HG03571 (cell line): ENCODE data around the gene AKAP9.
"Not testable (repeated sequence)": the region's sequence is repeated elsewhere in the genome, so short reads cannot be mapped to it uniquely, and the experiment has no call there.

Source experiments
- ATAC-seq: cut with Tn5 transposase; IDR thresholded peaks from one replicate; pipeline ENCODE4 v1.9.1; 2021; ENCODE audit not compliant: unreplicated experiment

The AKAP9 gene

DNA sequence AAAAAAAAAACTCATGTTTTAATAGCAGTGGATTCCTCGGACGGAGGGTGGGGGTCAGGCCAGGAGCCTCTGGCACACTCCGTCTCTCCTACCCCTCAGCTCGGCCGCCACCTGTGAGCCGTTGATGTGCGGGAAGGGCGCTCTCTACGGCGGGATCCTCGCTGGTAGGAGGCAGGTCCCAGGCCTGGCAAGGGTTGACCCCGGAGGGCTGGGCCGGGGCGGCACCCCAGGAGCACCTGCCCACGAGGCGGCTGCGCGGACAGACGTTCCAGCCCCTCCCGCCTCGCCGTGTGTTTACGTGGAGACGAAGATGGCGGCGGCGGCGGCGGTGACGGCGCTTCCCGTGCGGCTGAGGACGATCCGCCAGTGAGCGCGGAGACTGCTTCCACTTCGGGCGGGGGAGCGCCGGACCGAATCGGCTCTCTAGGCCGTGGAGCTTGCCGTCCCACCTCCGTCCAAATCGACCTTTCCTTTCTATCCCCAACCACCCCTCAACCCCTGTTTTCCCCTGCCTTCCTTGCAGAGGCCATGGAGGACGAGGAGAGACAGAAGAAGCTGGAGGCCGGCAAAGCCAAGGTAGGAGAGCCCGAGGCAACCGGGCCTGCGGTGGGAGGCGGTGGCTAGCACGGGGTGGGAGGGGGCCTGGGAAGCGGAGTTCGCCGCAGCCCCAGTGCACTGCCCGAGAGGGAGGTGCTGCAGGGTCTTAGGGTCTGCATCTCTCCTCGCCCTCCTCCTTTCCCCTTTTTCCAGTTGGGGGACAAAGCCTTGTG lies at the start of gene AKAP9:
Gene AKAP9, plus strand, starts transcription at position 291 of the 770 bp plus-strand sequence. Its CDS starts 238 bp downstream, at position 529.
- peak; percentile 97 for ATAC-seq

DNA sequence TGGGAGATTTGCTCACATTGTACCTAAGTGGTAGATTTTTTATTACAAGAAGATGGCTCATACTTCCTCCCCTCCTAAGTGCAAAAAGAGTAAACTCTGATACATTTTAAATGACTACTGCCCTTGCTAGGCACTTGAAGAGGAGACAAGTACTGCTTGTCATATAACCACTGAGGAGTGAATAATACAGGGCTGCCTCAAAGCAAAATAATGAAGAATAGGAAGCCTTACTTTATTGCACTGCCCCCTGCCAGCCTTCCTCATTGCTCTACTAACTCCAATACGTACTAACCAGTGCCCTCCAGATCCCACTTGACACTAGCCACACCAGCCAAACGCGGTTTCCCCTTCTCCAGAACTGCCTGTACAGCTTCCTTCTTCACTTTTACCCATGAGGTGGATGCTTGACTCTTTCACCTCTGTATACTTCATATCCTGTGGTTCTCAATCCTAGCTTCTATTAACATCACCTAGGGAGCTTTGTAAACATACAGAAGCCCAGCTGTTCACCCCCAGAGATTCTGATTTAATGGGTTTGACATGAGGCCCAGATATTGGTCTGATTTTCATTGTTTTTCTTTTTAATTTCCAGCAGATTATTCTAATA lies 48.5 kb upstream of the AKAP9 start:
- ATAC-seq = no peak

DNA sequence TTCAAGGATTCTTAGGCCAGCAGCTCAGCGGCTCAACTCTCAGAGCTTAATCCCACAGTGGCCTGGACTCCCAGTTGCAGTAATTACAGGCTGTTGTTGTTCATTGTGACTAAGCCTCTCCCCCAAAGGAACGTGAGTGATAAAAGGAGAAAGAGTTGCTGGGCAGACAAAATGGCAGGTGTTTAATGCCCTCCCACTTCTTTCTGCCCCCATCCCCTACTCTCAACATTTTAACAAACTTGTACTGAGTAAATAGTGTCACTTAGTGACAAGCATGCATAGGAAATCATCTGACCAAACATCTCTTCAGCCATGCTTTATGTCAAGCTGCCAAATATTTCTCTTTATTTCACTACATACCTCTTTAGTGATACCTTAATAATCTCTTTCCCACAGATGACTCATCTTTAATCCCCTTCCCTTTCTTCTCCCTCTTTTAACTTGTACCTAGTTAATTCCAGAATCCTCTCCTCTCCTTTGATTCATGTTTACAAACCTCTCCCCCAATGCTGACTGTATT lies 47.8 kb upstream of the AKAP9 start:
- no peak for ATAC-seq

DNA sequence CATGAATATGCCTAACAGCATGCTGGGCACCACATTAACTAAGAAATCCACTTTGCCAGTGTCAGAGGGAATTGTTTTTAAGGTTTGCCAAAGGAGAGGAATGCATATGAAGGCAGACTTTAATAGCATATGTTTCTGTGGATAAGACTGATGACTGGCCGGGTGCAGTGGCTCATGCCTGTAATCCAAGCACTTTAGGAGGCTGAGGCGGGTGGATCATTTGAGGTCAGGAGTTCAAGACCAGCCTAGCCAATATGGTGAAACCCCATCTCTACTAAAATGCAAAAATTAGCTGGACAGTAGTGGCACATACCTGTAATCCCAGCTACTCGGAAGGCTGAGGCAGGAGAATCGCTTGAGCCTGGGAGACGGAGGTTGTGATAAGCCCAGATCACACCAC lies 47.0 kb upstream of the AKAP9 start:
- not testable (repeated sequence) for ATAC-seq

DNA sequence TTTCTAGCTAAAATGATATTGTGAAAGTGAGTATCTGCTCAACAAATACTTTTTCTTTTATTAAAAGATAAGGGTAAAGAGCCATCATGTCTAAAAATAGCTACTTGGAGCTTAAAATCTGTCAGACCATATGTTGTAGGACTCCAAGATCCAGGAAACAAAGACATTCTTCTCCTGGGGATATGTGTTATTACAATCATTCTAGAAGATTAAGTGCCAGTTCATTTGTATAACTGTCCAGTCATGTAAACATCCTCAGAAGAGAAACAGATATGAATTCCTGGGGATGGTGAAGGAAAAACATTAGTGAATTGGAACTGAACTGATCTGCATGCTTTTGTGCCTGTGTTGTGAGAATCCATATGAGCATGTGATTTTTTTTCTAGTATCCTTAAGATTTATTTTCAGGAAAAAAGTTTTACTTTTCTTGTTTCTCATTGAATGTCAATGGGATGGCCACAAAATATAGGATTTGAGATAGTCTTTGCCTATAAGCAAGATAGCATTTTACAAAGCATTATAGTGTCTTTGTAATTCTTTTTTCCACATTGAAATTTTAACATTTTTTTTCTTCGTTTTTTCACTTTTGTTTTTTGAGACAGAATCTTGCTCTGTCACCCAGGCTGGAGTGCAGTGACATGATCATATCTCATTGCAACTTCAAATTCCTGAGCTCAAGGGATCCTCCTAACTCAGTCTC lies 45.7 kb upstream of the AKAP9 start:
- ATAC-seq = no peak

DNA sequence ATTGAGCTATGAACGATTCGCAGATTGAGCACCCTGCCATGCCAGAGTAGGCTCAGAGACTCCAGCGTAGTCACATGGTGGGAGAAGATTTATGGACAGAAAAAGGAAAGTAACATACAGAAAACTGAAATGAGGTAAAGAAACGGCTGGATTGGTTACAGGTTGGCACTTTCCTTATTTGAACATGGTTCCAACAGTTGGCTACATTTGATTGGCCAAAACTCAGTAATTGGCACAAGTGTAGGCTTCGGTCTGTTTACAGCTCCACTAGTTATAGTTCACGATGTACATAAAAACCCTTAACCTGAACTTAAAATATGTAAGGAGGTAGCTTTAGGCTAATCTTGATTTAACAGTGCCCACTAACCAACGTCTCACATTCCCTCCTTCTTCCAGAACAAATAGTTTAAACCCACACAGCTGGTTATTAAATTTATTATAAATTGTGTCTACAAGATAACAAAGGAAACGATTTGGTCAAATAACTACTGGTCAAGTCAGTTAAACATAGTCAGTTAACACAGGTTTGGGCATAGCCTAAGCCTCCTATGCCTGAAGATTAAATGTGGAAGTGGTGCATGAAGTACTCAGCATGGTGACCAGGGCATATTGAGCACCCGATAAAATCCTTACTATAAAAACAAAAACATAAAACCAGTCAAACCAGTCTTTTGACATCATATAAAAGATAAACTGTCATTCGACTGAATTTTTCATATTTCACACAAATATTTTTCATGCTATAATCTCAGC lies 42.2 kb upstream of the AKAP9 start:
- no peak for ATAC-seq

DNA sequence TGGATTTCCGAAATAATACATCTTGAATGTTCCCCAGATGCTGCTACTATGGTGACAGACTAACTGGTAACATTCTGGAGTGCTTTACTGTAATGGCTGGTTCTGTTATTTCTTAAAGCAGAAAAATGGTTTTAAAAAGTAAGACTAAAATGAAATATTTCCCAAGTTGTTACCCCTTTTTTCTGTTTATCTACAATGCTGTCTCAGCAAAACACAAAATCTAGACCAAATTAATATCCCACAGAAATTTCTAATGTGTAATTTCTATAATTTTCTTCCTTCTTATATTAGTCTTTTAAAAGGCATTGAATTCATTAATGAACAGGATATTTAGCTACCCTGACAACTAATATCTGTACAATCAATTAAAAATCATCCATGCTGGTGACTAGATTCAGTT lies 41.1 kb upstream of the AKAP9 start:
- no peak for ATAC-seq

DNA sequence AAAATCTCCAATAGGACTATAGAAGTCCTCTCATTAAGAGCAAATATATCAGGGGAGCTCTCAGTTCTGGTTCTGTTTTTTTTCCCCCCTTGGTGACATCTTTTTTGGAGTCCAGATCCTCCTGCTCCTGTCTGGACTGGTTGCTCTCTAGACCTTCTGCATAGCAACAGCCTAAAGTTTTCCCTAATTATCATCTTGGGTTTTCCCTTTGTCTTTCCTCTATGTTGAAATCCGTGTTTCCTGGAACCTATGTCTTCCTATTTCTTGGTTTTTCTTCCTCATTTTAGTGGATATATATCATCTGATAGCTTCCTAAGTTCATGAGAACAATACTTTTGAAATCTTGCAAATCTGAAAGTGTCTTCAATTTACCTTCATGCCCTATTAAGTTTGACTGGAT lies 30.5 kb upstream of the AKAP9 start:
- ATAC-seq = no peak

DNA sequence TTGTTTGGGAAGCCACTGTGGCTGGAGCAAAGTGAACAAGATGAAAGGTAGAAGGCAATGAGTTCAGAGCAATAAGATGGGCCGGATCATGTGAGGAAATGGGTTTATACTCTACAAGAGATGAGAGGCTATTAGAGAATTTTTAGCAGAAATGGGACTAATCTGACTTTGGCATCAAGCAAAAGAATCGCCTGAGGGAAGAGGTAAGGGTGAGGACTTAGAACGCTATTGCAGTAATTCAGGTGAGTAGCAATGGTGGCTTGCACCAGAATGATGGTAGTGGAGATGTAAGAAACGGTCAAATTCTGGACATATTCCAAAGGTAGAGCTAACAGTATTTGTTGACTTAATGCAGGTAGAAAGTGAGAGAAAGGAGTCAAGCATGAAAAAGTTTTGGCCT lies 29.5 kb upstream of the AKAP9 start:
- no peak for ATAC-seq

DNA sequence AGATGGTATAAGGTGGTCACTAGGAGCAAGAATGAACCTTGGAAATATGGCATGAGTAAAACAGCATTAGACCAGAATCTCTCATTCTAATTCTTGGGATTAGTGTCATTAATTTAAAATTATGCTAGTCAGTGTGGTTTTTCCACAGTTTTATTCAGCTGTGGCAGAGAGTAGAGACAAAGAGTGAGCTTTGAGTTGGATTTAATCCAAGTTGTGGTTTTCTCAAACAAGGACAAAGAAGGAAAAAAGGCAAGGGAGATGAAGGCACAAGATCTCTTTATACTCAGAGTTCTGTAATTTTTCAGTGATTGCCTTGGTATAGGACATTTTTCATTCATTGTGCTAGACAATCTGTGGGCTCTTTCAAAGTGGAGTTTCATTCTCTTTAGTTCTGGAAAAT lies 28.2 kb upstream of the AKAP9 start:
- no peak for ATAC-seq

DNA sequence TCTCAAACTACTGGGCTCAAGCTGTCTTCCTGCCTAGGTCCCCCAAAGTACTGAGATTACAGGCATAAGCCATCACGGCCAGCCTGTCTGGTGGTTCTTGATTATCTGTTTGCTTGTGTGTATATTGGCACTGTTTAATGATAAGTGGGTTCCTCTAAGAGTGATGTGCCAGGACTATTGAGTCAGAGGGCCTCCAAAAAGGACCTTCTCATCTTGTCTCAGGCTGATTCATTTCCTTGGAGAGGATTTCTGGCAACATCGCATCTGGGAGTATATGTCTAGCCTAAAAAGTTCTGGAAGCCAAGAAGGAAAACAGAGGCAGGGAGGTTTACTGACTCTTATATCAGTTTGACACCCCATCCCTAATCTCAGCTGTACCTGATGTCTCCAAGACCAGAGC lies 27.1 kb upstream of the AKAP9 start:
- ATAC-seq = no peak

DNA sequence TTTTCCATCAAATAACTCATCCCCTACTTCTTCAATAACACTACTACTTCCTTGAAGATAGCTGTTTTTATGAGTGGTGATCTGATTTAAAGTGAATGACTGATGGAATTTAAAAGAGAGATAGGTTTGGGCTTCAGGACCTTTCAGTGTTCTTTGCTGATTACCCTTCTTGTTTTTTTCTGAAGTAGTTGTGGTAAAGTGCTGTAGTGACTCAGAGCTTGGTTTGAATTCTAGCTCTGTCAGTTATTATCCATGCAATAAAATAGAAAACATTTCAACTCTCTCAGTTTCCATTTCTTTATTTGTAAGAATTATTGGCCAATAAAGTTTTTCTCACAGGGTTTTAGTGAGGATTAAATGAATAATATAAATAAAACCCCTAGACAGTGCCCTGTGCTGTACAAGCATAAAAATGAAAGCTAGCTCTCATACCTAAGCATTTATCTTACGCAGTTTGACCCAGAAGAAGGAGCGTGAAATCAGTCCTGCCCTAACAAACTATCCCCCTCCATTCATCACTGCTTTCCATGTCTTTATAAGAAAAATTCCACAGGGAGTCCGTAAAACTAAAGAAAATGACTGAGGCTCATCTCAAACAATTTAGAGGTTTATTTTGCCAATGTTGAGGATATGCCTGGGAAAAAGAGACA lies 25.1 kb upstream of the AKAP9 start:
- ATAC-seq = no peak

DNA sequence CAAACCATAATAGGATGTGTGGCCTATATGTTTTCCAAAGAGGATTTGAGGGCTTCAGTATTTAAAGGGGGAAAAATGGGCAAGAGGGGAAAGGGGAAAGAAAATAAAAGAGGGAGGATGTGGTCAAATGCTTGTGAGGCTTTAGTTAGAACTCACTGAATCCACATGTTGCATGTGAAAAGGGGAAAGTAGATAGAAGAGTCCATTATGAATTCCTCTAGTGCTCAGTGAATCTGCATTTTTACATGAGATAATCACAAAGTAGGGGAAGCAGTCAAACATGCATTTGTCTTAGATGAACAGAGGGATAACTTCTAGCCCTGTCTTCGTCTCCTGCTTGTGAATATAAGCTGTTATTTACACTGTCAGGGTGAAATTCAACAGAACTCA lies 24.6 kb upstream of the AKAP9 start:
- no peak for ATAC-seq

DNA sequence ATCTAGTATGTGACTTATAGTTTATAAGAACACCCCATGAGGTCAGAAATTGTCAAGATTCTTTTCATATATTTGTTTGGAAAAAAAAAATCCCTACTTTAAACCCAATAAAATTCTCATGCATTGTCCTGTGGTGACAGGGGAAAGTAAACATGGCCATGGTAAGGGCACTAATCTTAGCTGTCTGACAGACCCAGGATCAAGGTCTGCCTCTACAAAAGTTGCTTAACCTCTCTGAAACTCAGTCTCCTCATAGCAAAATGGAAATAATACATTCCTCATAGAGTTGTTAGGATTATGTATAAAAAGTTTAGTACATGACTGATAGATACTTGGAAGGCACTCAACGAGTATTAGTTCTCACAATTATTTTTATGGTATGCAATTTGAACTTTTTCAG lies 22.3 kb upstream of the AKAP9 start:
- ATAC-seq = no peak

DNA sequence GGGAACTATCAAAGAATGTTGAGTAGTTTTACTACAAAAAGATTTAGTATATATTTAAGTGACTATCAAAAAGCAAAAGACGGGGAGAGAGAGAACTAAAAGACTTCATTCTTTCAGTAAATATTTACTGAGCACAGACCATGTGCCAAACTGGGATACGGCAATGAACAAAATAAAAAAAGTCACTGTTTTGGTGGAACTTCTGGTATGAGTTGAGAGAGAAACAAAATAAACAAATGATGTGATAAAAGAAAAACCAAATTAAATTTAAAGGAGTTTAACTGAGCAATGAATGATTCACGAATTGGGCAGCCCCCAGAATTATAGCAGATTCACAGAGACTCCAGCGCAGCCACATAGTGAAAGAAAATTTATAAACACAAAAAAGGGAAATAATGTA lies 17.8 kb upstream of the AKAP9 start:
- ATAC-seq = no peak

DNA sequence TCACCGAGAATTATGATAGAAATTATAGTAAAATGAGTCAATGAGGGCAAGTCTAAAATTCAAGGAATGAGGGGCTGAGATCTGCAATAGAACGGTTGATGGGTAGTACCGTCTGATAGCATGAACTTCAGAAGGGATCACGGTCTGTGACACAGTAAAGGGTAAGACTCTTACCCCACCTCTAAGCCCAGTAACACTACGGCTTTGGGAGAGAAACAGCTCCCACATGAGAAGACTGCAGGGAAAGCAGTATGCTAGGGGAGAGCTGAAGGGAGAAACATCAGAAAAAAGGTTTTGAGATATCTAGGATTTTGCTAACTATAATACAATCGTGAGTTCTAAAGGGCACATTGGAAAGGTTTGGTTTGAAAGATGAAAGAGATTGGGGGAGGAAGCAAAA lies 12.8 kb upstream of the AKAP9 start:
- ATAC-seq = no peak

DNA sequence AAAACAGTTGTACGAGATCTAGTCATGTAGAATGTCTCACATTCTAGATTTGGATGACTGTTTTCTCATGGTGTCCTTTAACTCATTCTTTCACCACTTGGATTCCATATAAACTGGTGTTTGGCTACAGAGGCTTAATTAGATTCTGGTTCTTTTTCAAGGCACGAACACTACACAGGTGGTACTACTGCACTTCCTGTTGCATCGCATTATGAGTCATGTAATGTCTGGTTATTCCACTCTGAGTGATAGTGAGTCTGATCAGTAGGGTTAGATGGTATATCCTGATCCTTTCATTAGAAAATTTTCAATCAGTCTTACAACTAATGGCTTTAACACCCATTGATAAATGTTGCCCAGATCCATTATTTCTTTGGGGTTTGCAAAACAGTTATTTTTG lies 11.2 kb upstream of the AKAP9 start:
- ATAC-seq = peak; percentile 72

DNA sequence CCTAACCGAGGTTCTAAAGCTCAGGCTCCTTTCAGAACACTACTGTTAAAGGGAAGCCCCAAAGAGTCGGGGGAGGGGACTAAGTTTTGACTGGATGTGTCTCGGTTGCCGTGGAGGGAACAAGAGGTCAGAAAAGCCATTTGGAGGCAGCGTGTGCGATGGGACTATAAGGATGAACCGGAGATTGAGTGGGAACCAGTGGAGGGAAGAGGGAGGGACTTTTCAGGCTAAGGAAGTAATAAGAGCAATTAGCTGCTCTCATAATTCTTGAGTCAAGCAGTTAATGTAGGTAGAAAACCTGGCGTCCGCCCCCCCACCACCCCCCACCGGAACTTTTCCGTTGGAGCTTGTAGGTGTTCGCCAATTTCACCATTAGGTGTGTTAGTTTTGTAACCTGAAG lies 491 bp upstream of the AKAP9 start:
- peak; percentile 5 for ATAC-seq

DNA sequence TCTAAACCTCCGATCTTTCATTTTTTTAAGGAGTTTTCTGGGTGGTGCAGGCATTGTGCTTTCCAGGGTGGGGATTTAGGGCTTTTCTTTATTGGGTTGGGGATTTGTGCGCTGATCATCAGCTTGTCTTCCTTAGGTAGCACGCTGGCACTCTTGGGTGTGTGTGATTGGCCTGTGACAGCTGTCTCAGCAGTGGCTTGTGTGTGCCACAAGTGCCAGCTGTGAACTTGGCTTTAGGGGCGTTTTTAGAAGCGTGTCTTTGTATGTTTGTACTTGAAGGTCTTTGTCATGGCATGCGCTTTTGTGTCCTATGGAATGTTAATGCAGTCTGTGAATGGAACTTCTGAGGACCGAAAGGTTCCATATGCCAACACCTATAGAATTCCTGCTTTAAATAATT lies 788 bp downstream of the AKAP9 start:
- ATAC-seq = no peak

DNA sequence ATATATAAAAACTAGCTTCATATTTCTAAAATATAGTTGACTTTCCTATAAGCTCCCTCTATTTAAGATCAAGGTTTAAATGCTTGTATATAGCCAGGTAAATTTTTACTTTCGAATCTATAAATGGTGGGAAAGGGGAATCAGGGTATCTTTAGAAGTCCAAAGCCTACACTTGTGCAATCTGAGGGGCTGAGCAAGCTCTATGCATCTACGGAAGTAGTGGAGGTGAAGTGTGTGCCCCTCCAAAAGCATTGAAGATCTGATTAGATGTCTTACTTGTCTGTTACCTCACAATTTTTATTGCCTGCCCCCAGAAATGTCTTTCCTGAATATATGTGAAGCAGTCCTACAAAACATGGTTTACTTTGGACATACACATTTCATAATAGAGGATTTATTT lies 1.6 kb downstream of the AKAP9 start:
- no peak for ATAC-seq

DNA sequence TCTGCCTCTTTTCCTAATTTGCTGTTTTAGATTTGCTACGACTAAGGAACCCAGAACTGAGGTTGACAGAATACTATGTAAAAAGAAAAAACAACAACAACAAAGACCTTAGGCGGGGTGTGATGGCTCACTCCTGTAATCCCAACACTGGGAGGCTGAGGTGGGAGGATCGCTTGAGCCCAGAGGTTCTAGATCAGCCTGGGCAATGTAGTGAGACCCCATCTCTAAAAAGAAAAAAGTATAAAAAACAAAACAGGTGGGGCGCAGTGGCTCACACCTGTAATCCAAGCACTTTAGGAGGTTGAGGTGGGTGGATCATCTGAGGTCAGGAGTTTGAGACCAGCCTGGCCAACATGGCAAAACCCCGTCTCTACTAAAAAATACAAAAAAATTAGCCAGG lies 4.3 kb downstream of the AKAP9 start:
- not testable (repeated sequence) for ATAC-seq
